ENCODE results near the gene CLEC18C.
"Not testable (repeated sequence)": the region's sequence is repeated elsewhere in the genome, so short reads cannot be mapped to it uniquely, and the experiment has no call there.

CLEC18C gene

GRCh38 chr16:70159355-70160348, 13.9 kb upstream of the CLEC18C start:
- DNase-seq (ENCODE audit: low read depth in 2 of 2): no peak

DNA sequence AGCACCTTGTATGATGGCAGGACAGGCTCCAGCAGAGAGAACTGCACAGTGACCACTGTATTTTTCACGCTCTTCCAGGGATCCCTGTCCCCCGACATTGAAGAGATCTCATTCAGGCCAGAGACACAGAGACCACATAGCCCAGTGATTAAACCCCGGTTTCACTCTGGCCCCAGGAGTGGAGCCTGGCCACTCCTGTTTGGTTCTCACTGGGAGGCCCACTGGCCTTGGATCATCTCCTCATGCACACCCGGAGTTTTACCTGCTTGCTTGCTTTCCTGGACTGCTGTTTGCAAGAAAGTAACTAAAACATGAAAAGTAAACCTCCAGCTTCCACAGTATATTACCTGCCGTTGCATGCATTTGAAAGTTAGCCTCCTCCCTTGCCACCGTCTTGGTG, 13.2 kb upstream of the CLEC18C start:
- DNase-seq (ENCODE audit: low read depth in 2 of 2): no peak

- DNase-seq (ENCODE audit: low read depth in 2 of 2): no peak
Measured at GRCh38 chr16:70160821-70161220, 12.8 kb upstream of the CLEC18C start.

DNA sequence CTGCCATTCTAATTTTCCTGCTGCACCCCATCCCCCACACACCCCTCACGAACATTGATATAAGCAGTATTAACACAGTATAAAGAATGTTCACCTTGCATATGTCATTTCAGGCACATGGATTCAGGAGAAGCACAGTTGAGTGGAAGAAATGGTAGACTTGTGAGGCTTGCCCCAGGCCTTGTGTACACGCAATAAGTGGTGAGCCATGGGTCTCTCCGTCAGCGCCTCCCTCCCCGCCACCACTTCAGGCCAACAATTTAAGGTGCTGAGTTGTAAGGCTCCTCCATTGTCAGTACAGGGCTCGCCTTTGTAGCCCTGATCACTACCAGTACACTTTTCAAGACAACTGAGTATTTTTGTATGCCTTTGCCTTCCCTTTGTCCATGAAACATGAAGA, 12.2 kb upstream of the CLEC18C start:
- no peak for DNase-seq (ENCODE audit: low read depth in 2 of 2)

GRCh38 chr16:70162041-70162451, 11.5 kb upstream of the CLEC18C start:
- DNase-seq (ENCODE audit: low read depth in 2 of 2): peak; percentile 7 to 8

DNA sequence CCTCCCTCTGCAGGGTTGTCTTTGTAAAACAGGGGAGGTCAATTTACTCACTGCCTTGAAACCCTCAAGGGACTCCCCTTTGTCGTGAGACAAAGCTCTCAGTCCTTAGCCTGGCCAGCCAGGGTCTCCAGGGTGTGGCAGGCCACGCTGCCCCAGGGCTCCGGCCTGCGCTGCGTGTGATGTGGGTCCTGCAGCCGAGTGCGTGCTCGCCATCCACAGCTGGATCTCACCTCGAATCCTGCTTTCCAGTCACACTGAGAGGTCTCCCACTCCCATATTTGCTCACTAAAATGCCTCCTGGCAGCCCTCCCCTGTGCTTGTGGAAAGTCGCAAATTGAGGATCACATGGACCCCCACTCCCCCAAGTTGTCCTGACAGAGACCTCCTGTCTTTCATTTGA, 10.0 kb upstream of the CLEC18C start:
- DNase-seq (ENCODE audit: low read depth in 2 of 2): no peak

GRCh38 chr16:70166688-70167087, 6.9 kb upstream of the CLEC18C start:
- not testable (repeated sequence) for DNase-seq (ENCODE audit: low read depth in 2 of 2)

DNA sequence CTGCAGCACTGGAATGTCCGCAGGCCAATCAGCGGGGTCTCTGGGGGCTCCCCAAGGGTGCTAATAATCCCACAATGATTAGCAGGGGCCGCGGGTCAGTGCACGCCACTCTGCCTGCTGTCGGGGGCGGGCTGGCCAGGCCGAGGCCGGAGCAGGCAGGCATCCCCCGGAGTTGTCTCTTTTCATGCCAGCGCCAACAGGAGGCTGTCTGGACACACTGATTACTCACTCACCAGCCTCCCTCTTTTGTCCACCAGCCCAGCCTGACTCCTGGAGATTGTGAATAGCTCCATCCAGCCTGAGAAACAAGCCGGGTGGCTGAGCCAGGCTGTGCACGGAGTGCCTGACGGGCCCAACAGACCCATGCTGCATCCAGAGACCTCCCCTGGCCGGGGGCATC, 329 bp downstream of the CLEC18C start:
- DNase-seq (ENCODE audit: low read depth in 2 of 2): not testable (repeated sequence)

DNA sequence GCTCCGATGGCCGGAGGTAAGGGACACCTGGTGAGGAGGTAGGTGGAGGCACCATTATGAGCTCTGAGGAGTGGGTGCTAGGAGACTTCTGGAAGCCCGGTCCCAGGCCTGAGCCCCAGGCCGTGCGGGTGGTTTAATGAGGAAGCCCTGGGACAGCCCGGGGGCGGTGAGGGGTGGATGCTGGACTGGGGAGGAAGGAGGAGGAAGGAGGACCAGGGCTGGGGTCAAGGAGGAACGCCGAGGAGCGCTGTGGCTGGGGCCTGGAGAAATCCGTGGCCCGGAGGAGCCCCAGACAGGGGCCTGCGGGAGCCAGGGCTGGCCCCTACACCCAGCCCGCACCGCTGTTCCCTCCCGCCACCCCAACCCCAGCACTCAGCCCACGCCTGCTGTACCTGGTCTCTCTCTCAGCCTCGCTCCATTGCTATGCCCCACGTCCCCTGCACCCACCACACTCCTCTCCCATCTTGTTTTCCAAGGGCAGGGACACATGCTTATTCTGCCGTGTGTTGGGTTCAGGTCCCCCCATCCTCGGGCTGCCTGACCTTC, 873 bp downstream of the CLEC18C start:
- not testable (repeated sequence) for DNase-seq (ENCODE audit: low read depth in 2 of 2)

GRCh38 chr16:70187858-70188607, 14.4 kb downstream of the CLEC18C start:
- not testable (repeated sequence) for DNase-seq (ENCODE audit: low read depth in 2 of 2)

GRCh38 chr16:70188608-70188915, 15.0 kb downstream of the CLEC18C start:
- not testable (repeated sequence) for DNase-seq (ENCODE audit: low read depth in 2 of 2)

DNA sequence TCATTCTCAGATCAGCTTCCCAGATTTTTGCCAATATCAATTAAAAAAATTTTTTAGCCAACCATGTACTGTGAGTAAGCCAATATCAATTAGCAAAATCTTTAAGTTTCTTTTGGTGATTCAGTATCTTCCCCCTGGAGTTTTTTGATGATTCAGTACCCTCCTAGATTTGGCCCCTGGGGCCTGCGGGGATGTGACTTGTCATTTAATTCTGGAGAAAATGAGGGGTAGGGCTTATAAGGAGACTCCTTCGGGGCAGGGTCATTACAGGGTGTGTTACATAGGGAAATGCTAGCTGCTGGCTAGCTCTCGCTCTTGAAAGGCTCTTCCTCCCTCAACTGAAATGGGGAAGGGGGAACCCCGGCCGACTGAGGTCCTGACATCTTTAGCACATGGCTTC, 17.0 kb downstream of the CLEC18C start:
- not testable (repeated sequence) for DNase-seq (ENCODE audit: low read depth in 2 of 2)

DNA sequence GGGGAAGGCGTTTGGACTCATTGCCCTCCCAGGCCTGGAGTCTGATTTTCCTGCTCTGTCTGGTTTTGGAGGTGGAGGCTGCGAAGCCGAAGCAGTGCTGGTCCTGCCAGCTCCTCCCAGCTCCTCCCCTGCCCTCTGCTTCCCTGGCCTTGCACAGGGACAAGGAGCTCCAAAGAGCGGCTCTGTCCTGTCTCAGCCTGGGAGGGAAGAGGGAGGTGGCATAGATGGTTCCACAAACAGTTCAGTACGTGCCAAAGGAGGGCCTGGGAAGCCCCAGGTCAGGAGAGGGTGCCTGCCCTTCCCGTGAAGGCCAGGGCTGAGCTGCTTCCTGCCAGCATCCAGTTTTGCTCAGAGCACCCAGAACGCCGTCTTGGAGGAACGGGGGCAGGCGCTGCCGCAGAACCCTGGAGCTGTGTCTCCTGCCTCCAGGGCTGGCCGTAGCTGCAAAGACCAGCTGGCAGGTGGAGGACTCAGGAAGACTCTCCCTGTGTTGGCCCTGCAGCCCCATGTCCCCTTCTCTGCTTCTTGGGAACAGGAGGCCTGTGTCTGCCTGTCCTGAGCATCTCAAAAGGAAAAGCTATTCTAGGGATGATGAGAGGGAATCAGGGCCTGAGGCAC, 23.2 kb downstream of the CLEC18C start:
- not testable (repeated sequence) for DNase-seq (ENCODE audit: low read depth in 2 of 2)

DNA sequence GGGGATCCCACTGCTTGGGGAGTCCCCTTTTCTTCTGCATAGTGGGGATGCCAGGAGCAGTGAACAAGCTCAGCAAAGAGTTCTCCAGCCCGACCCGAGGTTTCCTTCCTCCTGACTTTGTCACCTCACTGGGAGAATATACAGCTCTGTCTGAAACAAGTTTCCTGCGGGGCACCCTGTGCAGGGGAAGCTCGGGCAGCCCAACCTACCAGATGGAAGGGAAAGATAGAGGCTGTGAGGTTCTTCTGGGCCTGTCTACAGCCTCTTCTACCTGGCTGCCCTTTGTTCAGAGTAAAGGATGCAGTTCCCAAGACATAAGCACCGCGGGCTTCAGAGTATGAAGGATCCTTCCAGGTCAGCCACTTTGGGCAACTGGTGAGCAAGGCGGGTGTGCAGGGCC, 24.0 kb downstream of the CLEC18C start:
- not testable (repeated sequence) for DNase-seq (ENCODE audit: low read depth in 2 of 2)

- not testable (repeated sequence) for DNase-seq (ENCODE audit: low read depth in 2 of 2)
Measured at GRCh38 chr16:70198230-70198629, 24.6 kb downstream of the CLEC18C start.

GRCh38 chr16:70198666-70199065, 25.1 kb downstream of the CLEC18C start:
- DNase-seq (ENCODE audit: low read depth in 2 of 2): peak in 1 of 2 experiments; percentile 1

GRCh38 chr16:70199170-70199569, 25.6 kb downstream of the CLEC18C start:
- not testable (repeated sequence) for DNase-seq (ENCODE audit: low read depth in 2 of 2)

DNA sequence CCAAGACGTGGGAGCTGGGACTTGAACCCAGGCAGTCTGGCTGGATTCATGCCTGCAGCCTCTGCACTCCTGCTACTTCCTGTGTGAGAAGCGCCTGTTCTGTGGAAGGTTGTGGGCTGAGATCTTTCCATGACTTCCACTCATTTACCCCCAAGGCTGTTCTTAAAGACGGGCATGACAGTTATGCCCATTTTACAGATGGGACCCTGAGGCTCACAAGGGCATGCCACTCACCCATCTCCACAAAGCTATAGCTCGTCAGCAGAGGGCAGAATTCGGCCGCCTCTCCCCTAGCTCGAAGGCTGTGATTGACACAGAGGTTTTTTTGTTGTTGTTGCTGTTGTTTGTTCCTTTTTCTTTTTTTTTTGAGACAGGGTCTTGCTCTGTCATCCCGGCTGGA, 26.5 kb downstream of the CLEC18C start:
- not testable (repeated sequence) for DNase-seq (ENCODE audit: low read depth in 2 of 2)

- not testable (repeated sequence) for DNase-seq (ENCODE audit: low read depth in 2 of 2)
Measured at GRCh38 chr16:70203508-70203907, 29.9 kb downstream of the CLEC18C start.

DNA sequence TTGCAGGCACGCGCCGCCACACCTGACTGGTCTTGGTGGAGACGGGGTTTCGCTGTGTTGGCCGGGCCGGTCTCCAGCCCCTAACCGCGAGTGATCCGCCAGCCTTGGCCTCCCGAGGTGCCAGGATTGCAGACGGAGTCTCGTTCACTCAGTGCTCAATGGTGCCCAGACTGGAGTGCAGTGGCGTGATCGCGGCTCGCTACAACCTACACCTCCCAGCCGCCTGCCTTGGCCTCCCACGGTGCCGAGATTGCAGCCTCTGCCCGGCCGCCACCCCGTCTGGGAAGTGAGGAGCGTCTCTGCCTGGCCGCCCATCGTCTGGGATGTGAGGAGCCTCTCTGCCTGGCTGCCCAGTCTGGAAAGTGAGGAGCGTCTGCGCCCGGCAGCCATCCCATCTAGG, 30.4 kb downstream of the CLEC18C start:
- not testable (repeated sequence) for DNase-seq (ENCODE audit: low read depth in 2 of 2)

- not testable (repeated sequence) for DNase-seq (ENCODE audit: low read depth in 2 of 2)
Measured at GRCh38 chr16:70204668-70205405, 31.2 kb downstream of the CLEC18C start.
